ENCODE measurements around the gene STOM.

The STOM gene

GRCh38 chr9:121383715-121384114 is 13.7 kb upstream of the STOM start:
- TF ChIP-seq SIN3A (IDR thresholded peaks at IDR 0.05; ENCODE audit: borderline replicate concordance, insufficient read depth, low read length) (no peak), FOXP2 (optimal IDR thresholded peaks at IDR 0.05; ENCODE audit: borderline replicate concordance, extremely low read depth, extremely low read length, insufficient read depth) (no peak), TAF1 (IDR thresholded peaks at IDR 0.05; ENCODE audit: borderline replicate concordance, insufficient read depth, low read length) (no peak), REST (IDR thresholded peaks at IDR 0.05; ENCODE audit: insufficient read depth in 1 of 2, low read depth in 2 of 2, low read length in 2 of 2) (no peak), POLR2AphosphoS5 (IDR thresholded peaks at IDR 0.05; ENCODE audit: low read depth, low read length) (no peak)

GRCh38 chr9:121380846-121381245 is 10.8 kb upstream of the STOM start:
- TF ChIP-seq TAF1 (IDR thresholded peaks at IDR 0.05; ENCODE audit: borderline replicate concordance, insufficient read depth, low read length) (no peak), REST (IDR thresholded peaks at IDR 0.05; ENCODE audit: insufficient read depth in 1 of 2, low read depth in 2 of 2, low read length in 2 of 2) (no peak), SIN3A (IDR thresholded peaks at IDR 0.05; ENCODE audit: borderline replicate concordance, insufficient read depth, low read length) (no peak), FOXP2 (optimal IDR thresholded peaks at IDR 0.05; ENCODE audit: borderline replicate concordance, extremely low read depth, extremely low read length, insufficient read depth) (no peak), POLR2AphosphoS5 (IDR thresholded peaks at IDR 0.05; ENCODE audit: low read depth, low read length) (no peak)

- TF ChIP-seq POLR2AphosphoS5 (IDR thresholded peaks at IDR 0.05; ENCODE audit: low read depth, low read length): no peak
- no peak for TF ChIP-seq TAF1 (IDR thresholded peaks at IDR 0.05; ENCODE audit: borderline replicate concordance, insufficient read depth, low read length)
- no peak for TF ChIP-seq REST (IDR thresholded peaks at IDR 0.05; ENCODE audit: insufficient read depth in 1 of 2, low read depth in 2 of 2, low read length in 2 of 2)
- no peak for TF ChIP-seq FOXP2 (optimal IDR thresholded peaks at IDR 0.05; ENCODE audit: borderline replicate concordance, extremely low read depth, extremely low read length, insufficient read depth)
- no peak for TF ChIP-seq SIN3A (IDR thresholded peaks at IDR 0.05; ENCODE audit: borderline replicate concordance, insufficient read depth, low read length)
These were observed 6.3 kb upstream of the STOM start for GRCh38 chr9:121376214-121376830.

- TF ChIP-seq POLR2AphosphoS5 (IDR thresholded peaks at IDR 0.05; ENCODE audit: low read depth, low read length) (no peak), FOXP2 (optimal IDR thresholded peaks at IDR 0.05; ENCODE audit: borderline replicate concordance, extremely low read depth, extremely low read length, insufficient read depth) (no peak), SIN3A (IDR thresholded peaks at IDR 0.05; ENCODE audit: borderline replicate concordance, insufficient read depth, low read length) (no peak), TAF1 (IDR thresholded peaks at IDR 0.05; ENCODE audit: borderline replicate concordance, insufficient read depth, low read length) (no peak), REST (IDR thresholded peaks at IDR 0.05; ENCODE audit: insufficient read depth in 1 of 2, low read depth in 2 of 2, low read length in 2 of 2) (no peak)
These were observed 3.1 kb upstream of the STOM start for GRCh38 chr9:121373011-121373729.
